HepG2 (cell line): Measurements from ENCODE around the gene PDK2. TPM values are rescaled to one million over a fixed set of nuclear protein-coding genes. Genes with fewer than 3 reads are reported as not detected.
A peak's percentile ranks its signal among the peaks of the same experiment; 100 is the strongest.

Source experiments
- ATAC-seq: fragments of 200-7000 bp; cut with Tn5 transposase; 3 replicates; pipeline ENCODE4 v1.9.1; 2020; ENCODE audit warnings: mild to moderate bottlenecking, moderate library complexity
- BruUV-seq: library from RNA; stranded (reverse); fragments of 400-500 nt; replicated peaks from 2 replicates; lab custom pipeline; 2021; lab: Mats Ljungman, UMichigan
- CTCF ChIA-PET: fragments of 300-600 bp; formaldehyde crosslinking; extraction: SDS; loops from one replicate; lab custom pipeline; 2021; ENCODE audit warnings: low total read pairs, inconsistent platforms, low intra/inter-chr PET ratio; lab: Yijun Ruan, JAX
- POLR2A ChIA-PET: fragments of 350-600 bp; sonication (Branson Sonifier 250); formaldehyde crosslinking; loops from one replicate; lab custom pipeline; 2020; ENCODE audit warnings: antibody characterized with exemption, inconsistent platforms; lab: Yijun Ruan, JAX
- DNase-seq: peaks from one replicate; pipeline ENCODE4 v3.0.0-alpha.2; 2015; ENCODE audit warnings: low spot score
- FAIRE-seq: peaks from 3 replicates; lab custom pipeline; 2011; peaks lifted over from hg19 to GRCh38; lab: Jason Lieb, UNC
- H2AFZ ChIP-seq: one replicate; pipeline ENCODE4 v1.6.1; 2011; ENCODE audit warnings: low read length, inconsistent platforms
- H3K27ac ChIP-seq: fragments of 300-600 bp; 3 replicates; pipeline ENCODE4 v1.8.0; 2011; ENCODE audit warnings: mixed run types, mild to moderate bottlenecking, mixed read lengths, low read length, inconsistent platforms; ENCODE audit not compliant: insufficient read depth; ENCODE audit errors: extremely low read length
- H3K27me3 ChIP-seq, 2 experiments: fragments of 200-600 bp in 1 of 2; 2 replicates in 1 of 2; 3 replicates in 1 of 2; pipeline versions ENCODE4 v1.6.0 to v1.8.0; 2011; ENCODE audit warnings: low read length in 2 of 2, mild to moderate bottlenecking in 2 of 2, moderate library complexity in 2 of 2, inconsistent platforms in 1 of 2; ENCODE audit not compliant: insufficient read depth in 2 of 2, control insufficient read depth in 1 of 2
- H3K36me3 ChIP-seq, 2 experiments: fragments of 200-600 bp in 1 of 2; replicated peaks in 1 of 2; 2 replicates in 1 of 2; 3 replicates in 1 of 2; pipeline versions ENCODE4 v1.5.1 to v1.8.0; 2011; ENCODE audit warnings: low read length in 2 of 2, inconsistent platforms in 1 of 2; ENCODE audit not compliant: insufficient read depth in 2 of 2, control insufficient read depth in 1 of 2
- H3K4me1 ChIP-seq: 2 replicates; pipeline ENCODE4 v1.5.1; 2012; ENCODE audit warnings: low read length, inconsistent platforms; ENCODE audit not compliant: insufficient read depth
- H3K4me2 ChIP-seq: 2 replicates; pipeline ENCODE4 v1.6.0; 2011; ENCODE audit warnings: low read depth, low read length, inconsistent platforms
- H3K4me3 ChIP-seq, 3 experiments: fragments of 200-600 bp in 1 of 3; sonication (generic), shearing (Covaris generic) in 1 of 3; replicated peaks in 1 of 3; 2 replicates each; pipeline ENCODE4 v1.5.1; 2011 to 2016; ENCODE audit warnings: low read length in 3 of 3, inconsistent platforms in 2 of 3, low read depth in 2 of 3, mild to moderate bottlenecking in 2 of 3, control low read depth in 1 of 3, mixed read lengths in 1 of 3; ENCODE audit not compliant: insufficient read depth in 1 of 3
- H3K79me2 ChIP-seq: one replicate; pipeline ENCODE4 v1.6.1; 2011; ENCODE audit warnings: low read length, inconsistent platforms; ENCODE audit not compliant: insufficient read depth
- H3K9ac ChIP-seq: 2 replicates; pipeline ENCODE4 v1.6.0; 2011; ENCODE audit warnings: mild to moderate bottlenecking, low read depth, low read length, inconsistent platforms; ENCODE audit not compliant: insufficient read depth
- H3K9me3 ChIP-seq: 2 replicates; pipeline ENCODE4 v1.5.1; 2012; ENCODE audit warnings: mild to moderate bottlenecking, low read length
- H4K20me1 ChIP-seq: 2 replicates; pipeline ENCODE4 v1.6.0; 2011; ENCODE audit warnings: inconsistent platforms, mild to moderate bottlenecking, low read length, moderate library complexity; ENCODE audit not compliant: insufficient read depth
- CHD2 ChIP-seq: IDR thresholded peaks from 2 replicates; pipeline ENCODE4 v1.6.1; 2011; ENCODE audit warnings: low read depth, low read length, improper control_type of control experiment
- DMAP1 ChIP-seq: IDR thresholded peaks from 2 replicates; pipeline ENCODE4 v1.6.1; 2016
- HNRNPL ChIP-seq: fragments of 200-400 bp; formaldehyde crosslinking; IDR thresholded peaks from 2 replicates; pipeline ENCODE4 v1.6.1; 2017; ENCODE audit warnings: mild to moderate bottlenecking, low read depth, low read length
- NCOA2 ChIP-seq: sonication (generic); formaldehyde crosslinking; IDR thresholded peaks from 2 replicates; pipeline ENCODE4 v1.8.0; 2022; ENCODE audit warnings: inconsistent platforms
- NFKB2 ChIP-seq: sonication (generic); formaldehyde crosslinking; IDR thresholded peaks from 2 replicates; pipeline ENCODE4 v1.4.0; 2020; ENCODE audit warnings: missing genetic modification reagents, borderline replicate concordance
- PCBP1 ChIP-seq: fragments of 200-400 bp; formaldehyde crosslinking; IDR thresholded peaks from 2 replicates; pipeline ENCODE4 v1.6.1; 2017; ENCODE audit warnings: mild to moderate bottlenecking, low read depth, low read length, borderline replicate concordance
- SMYD3 ChIP-seq: sonication (generic); formaldehyde crosslinking; IDR thresholded peaks from 2 replicates; pipeline ENCODE4 v1.8.1; 2023; ENCODE audit warnings: mild to moderate bottlenecking, missing genetic modification reagents
- SNAI1 ChIP-seq: sonication (generic); formaldehyde crosslinking; IDR thresholded peaks from 2 replicates; pipeline ENCODE4 v1.5.0; 2020; ENCODE audit warnings: mild to moderate bottlenecking, missing genetic modification reagents, borderline replicate concordance
- SP4 ChIP-seq: sonication (generic); formaldehyde crosslinking; IDR thresholded peaks from 2 replicates; pipeline ENCODE4 v1.8.1; 2023; ENCODE audit warnings: mild to moderate bottlenecking, missing genetic modification reagents
- TFDP1 ChIP-seq: IDR thresholded peaks from 2 replicates; pipeline ENCODE4 v1.6.1; 2016; ENCODE audit warnings: missing compliant biosample characterization, missing genetic modification reagents, borderline replicate concordance
- ZBTB38 ChIP-seq: sonication (generic); formaldehyde crosslinking; IDR thresholded peaks from 2 replicates; pipeline ENCODE4 v1.5.1; 2020; ENCODE audit warnings: mild to moderate bottlenecking, missing genetic modification reagents
- ZBTB7B ChIP-seq: sonication (generic); formaldehyde crosslinking; IDR thresholded peaks from 2 replicates; pipeline ENCODE4 v1.4.0; 2020; ENCODE audit warnings: missing genetic modification reagents
- ZKSCAN1 ChIP-seq: fragments of 150-350 bp; IDR thresholded peaks from 2 replicates; pipeline ENCODE4 v1.6.1; 2014; ENCODE audit warnings: low read length
- ZNF34 ChIP-seq: sonication (generic); formaldehyde crosslinking; IDR thresholded peaks from 2 replicates; pipeline ENCODE4 v1.4.0; 2020; ENCODE audit warnings: mild to moderate bottlenecking, missing genetic modification reagents, borderline replicate concordance
- ZNF44 ChIP-seq: sonication (generic); formaldehyde crosslinking; IDR thresholded peaks from 2 replicates; pipeline ENCODE4 v1.5.1; 2020; ENCODE audit warnings: mild to moderate bottlenecking, missing genetic modification reagents
- ZNF441 ChIP-seq: sonication (generic); formaldehyde crosslinking; IDR thresholded peaks from 2 replicates; pipeline ENCODE4 v1.7.0; 2021; ENCODE audit warnings: missing genetic modification reagents, borderline replicate concordance
- ZNF530 ChIP-seq: sonication (generic); formaldehyde crosslinking; IDR thresholded peaks from 2 replicates; pipeline ENCODE4 v1.5.0; 2020; ENCODE audit warnings: low read depth, mild to moderate bottlenecking, missing genetic modification reagents
- ZNF556 ChIP-seq: sonication (generic); formaldehyde crosslinking; IDR thresholded peaks from 2 replicates; pipeline ENCODE4 v1.4.0; 2020; ENCODE audit warnings: mild to moderate bottlenecking, missing genetic modification reagents, borderline replicate concordance
- ZNF891 ChIP-seq: sonication (generic); formaldehyde crosslinking; IDR thresholded peaks from 2 replicates; pipeline ENCODE4 v1.5.0; 2020; ENCODE audit warnings: mild to moderate bottlenecking, missing genetic modification reagents
- WGBS: methylation state at CpG from one replicate; pipeline ENCODE4 v1.1.6; 2017; ENCODE audit warnings: low lambda C conversion rate; 5-methylcytosine and 5-hydroxymethylcytosine counted together
- in situ Hi-C: cut with HindIII; loops from 2 replicates; pipeline ENCODE4 v1.10.0; 2017; ENCODE audit warnings: low pct_unique_long_range_greater_than_20kb; ENCODE audit not compliant: extremely low pct_ligation_motif_present
- intact Hi-C: fragments of 100-400 bp; cut with micrococcal nuclease; formaldehyde crosslinking; loops from one replicate; pipeline ENCODE4 v1.10.0; 2022; ENCODE audit not compliant: unreplicated experiment
- polyA plus RNA-seq, 8 experiments: library from polyadenylated mRNA; depleted of rRNA in 3 of 8; stranded (reverse) in 7 of 8; unstranded in 1 of 8; fragments of >200 nt; fragmentation: Illumina TruSeq in 4 of 8; extraction: Trizol in 4 of 8; gene quantifications; 2 replicates each; pipeline versions ENCODE4 v1.2.1 to v1.2.3, GENCODE V29; 2011 to 2016; ENCODE audit warnings: low read depth in 4 of 8, missing spikeins in 1 of 8, mixed read lengths in 1 of 8; ENCODE audit not compliant: insufficient read depth in 1 of 8
- total RNA-seq, 5 experiments: library from RNA; depleted of rRNA; stranded (reverse); fragments of >200 nt; fragmentation: Illumina TruSeq; extraction: Trizol; gene quantifications; 2 replicates each; pipeline ENCODE4 v1.2.3, GENCODE V29; 2016; ENCODE audit warnings: low read depth in 1 of 5

PDK2 gene
- total and polyA plus RNA-seq, 2 of the 13 experiments (the other 11 are each of a cell fraction or from before 2014, with no cell fraction given), result 18.5 to 59.7 TPM

- no peak for FAIRE-seq
- in situ Hi-C loops, result no loop called here
- TF ChIP-seq NCOA2 (CRISPR knock-in tag) (no peak), ZKSCAN1 (no peak)
- ChIA-PET POLR2A (interaction anchor here (0.8 to 2.2 kb wide), 6 partner anchors 9 to 29 kb away, joined by 3 to 6 read pairs (median 5); no protein-coding TSS in a partner anchor), CTCF (no interaction called here)
- intact Hi-C loops, result no loop called here
- no peak overlapping the region for H3K4me3 ChIP-seq
- peaks cover 43% of the 10 kb centered on the region for H3K4me1 ChIP-seq
- ATAC-seq, result no peak
- H3K36me3 ChIP-seq, result no peaks in the 10 kb centered on the region
- H2AFZ ChIP-seq, result no peak overlapping the region
- peaks cover 5 to 45% of the 10 kb centered on the region in 2 experiments; a peak in 4 of 5 replicates for H3K27me3 ChIP-seq
- DNase-seq, result no peak
- H3K27ac ChIP-seq, result no peak overlapping the region
- H3K9me3 ChIP-seq, result no peaks in the 10 kb centered on the region
- H3K4me2 ChIP-seq, result peak overlapping the region; percentile 82; the same call in 1 of the 2 replicates
- WGBS, result 43% methylated on average over 3 of the region's 3 CpGs
- no peak overlapping the region for H3K9ac ChIP-seq
- no TSS peak for BruUV-seq
- H4K20me1 ChIP-seq, result no peaks in the 10 kb centered on the region
- H3K79me2 ChIP-seq, result no peaks in the 10 kb centered on the region
These were observed 27.8 kb downstream of the PDK2 start for GRCh38 chr17:50122945-50123344.

- no peaks in the 10 kb centered on the region for H3K9me3 ChIP-seq
- DNase-seq (no peak), FAIRE-seq (no peak), ATAC-seq (peak; percentile 54)
- CTCF ChIA-PET, result no interaction called here
- H2AFZ ChIP-seq, result peak overlapping the region; percentile 39
- 3% methylated on average over 11 of the region's 12 CpGs for WGBS
- in situ Hi-C loops (no loop called here), intact Hi-C loops (no loop called here)
- no peak overlapping the region for H3K27ac ChIP-seq
- BruUV-seq, result no TSS peak
- no peaks in the 10 kb centered on the region for H3K36me3 ChIP-seq
- H3K79me2 ChIP-seq, result no peaks in the 10 kb centered on the region
- peaks cover 6 to 45% of the 10 kb centered on the region in 2 experiments for H3K27me3 ChIP-seq
- POLR2A ChIA-PET, result interaction anchor here (0.5 to 2.2 kb wide), 9 partner anchors 9 to 29 kb away, joined by 3 to 6 read pairs (median 4); no protein-coding TSS in a partner anchor
- H4K20me1 ChIP-seq, result no peaks in the 10 kb centered on the region
- peak overlapping the region; percentile 82 for H3K4me2 ChIP-seq
- peak overlapping the region; percentile 9 to 69 (median 34); a peak in 5 of 6 replicates for H3K4me3 ChIP-seq
- peaks cover 40% of the 10 kb centered on the region for H3K4me1 ChIP-seq
- H3K9ac ChIP-seq, result peak overlapping the region; percentile 51; the same call in 1 of the 2 replicates
- TF ChIP-seq ZNF530 (CRISPR knock-in tag) (no peak), ZNF891 (CRISPR knock-in tag) (no peak), SMYD3 (no peak), SNAI1 (no peak), ZNF441 (CRISPR knock-in tag) (no peak), ZBTB38 (CRISPR knock-in tag) (no peak), TFDP1 (CRISPR knock-in tag) (0 out of 2 replicates have a peak, but pooled peaks have one; percentile 35), CHD2 (no peak), SP4 (CRISPR knock-in tag) (no peak), ZNF44 (CRISPR knock-in tag) (peak; percentile 13; the same call in 1 of the 2 replicates), ZBTB7B (no peak), HNRNPL (no peak), ZNF34 (CRISPR knock-in tag) (no peak), PCBP1 (no peak), DMAP1 (no peak), ZNF556 (CRISPR knock-in tag) (no peak), NFKB2 (CRISPR knock-in tag) (peak; percentile 27; the same call in 1 of the 2 replicates)
These were observed 28.6 kb downstream of the PDK2 start for GRCh38 chr17:50123649-50124349.
